Upper lobe of left lung (tissue), 6 donors: ENCODE data around the gene COA6. TPM values are rescaled to one million over a fixed set of nuclear protein-coding genes. Genes with fewer than 3 reads are reported as not detected.

Experiments used
- ATAC-seq, 2 donors: fragments of 200-7000 bp; cut with Tn5 transposase; one replicate each; pipeline ENCODE4 v1.9.1; 2022; ENCODE audit warnings: mild to moderate bottlenecking in 2 of 2, moderate library complexity in 2 of 2; ENCODE audit not compliant: low FRiP score in 2 of 2
- DNase-seq, 2 donors: peaks; one replicate each; pipeline ENCODE4 v3.0.0-alpha.2; 2019 to 2020
- H3K27ac ChIP-seq, 4 donors: fragments of 200-600 bp; sonication (generic); one replicate each; pipeline ENCODE4 v1.5.1; 2016 to 2019
- H3K27me3 ChIP-seq, 4 donors: fragments of 200-600 bp; sonication (generic); one replicate each; pipeline ENCODE4 v1.5.1; 2017 to 2019
- H3K36me3 ChIP-seq, 4 donors: fragments of 200-600 bp; sonication (generic); one replicate each; pipeline ENCODE4 v1.5.1; 2016 to 2019
- H3K4me1 ChIP-seq, 4 donors: fragments of 200-600 bp; sonication (generic); one replicate each; pipeline ENCODE4 v1.5.1; 2018 to 2019
- H3K4me3 ChIP-seq, 4 donors: fragments of 200-600 bp; sonication (generic); one replicate each; pipeline ENCODE4 v1.5.1; 2017 to 2019; ENCODE audit warnings: mild to moderate bottlenecking in 2 of 4, moderate library complexity in 1 of 4
- H3K9me3 ChIP-seq, 4 donors: fragments of 200-600 bp; sonication (generic); one replicate each; pipeline ENCODE4 v1.5.1; 2018 to 2019
- EP300 ChIP-seq, 4 donors: sonication (generic); formaldehyde crosslinking; IDR thresholded peaks; one replicate each; pipeline ENCODE4 v1.5.1; 2017; ENCODE audit warnings: antibody characterized with exemption in 4 of 4, control low read depth in 2 of 4
- POLR2A ChIP-seq, 4 donors: fragments of 450-650 bp; IDR thresholded peaks; one replicate each; pipeline ENCODE4 v1.5.1; 2016 to 2017; ENCODE audit warnings: antibody characterized with exemption in 4 of 4, mild to moderate bottlenecking in 2 of 4
- POLR2AphosphoS5 ChIP-seq, 2 donors: sonication (generic); formaldehyde crosslinking; IDR thresholded peaks; one replicate each; pipeline ENCODE4 v1.5.1; 2017; ENCODE audit warnings: antibody characterized with exemption in 2 of 2
- WGBS, 2 donors: methylation state at CpG; one replicate each; pipeline ENCODE4 v1.1.5; 2017 to 2018; 5-methylcytosine and 5-hydroxymethylcytosine counted together
- total RNA-seq, 6 donors: library from RNA; depleted of rRNA in 4 of 6; stranded (reverse); fragments of >200 nt in 4 of 6; gene quantifications; one replicate each; pipeline versions ENCODE4 v1.1.0 to v1.2.1, GENCODE V29; 2016 to 2021
- TF ChIP-seq, protein P1 (sequence below), 6 experiments: fragments of 450-650 bp in 4 of 6; fragments of 200-600 bp in 2 of 6; sonication (generic) in 2 of 6; IDR thresholded peaks; one replicate each; pipeline ENCODE4 v1.5.1; 2016 to 2019; ENCODE audit warnings: antibody characterized with exemption in 6 of 6
- donor health status: DM: no; HTN: no; CAD: no; lungs with moderate emphysema.
- donor health status: DM: no; HTN: yes; CAD: no; lungs with severe emphysema.

Gene COA6
- total RNA-seq, 6 donors from 2014 or later, result 1.2 to 26.4 (median 15.3) TPM

DNA sequence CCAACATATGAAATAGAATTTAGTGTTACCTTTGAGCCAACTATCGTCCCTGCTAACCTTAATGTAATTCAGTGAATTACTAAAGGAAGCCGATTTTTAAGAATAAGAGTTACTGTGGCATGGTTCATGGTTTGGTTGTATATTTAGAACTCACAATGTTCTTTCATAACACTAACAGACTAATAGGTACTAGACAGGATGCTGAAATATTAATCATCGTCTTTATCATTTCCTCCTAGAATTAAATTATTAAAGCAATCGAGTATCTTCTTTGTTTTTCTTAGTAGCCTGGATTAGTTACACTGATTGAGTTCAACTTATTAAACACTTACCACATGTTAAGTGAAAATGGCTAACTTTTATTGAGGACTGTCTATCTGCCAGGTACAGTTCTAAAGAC lies 58.0 kb downstream of the COA6 start:
- no peak for ATAC-seq
- no peaks in the 10 kb centered on the region for H3K4me1 ChIP-seq
- no peaks in the 10 kb centered on the region for H3K27me3 ChIP-seq
- no peak overlapping the region for H3K4me3 ChIP-seq
- peaks cover 0 to 38% (median 12%) of the 10 kb centered on the region in 4 donors for H3K36me3 ChIP-seq
- no peaks in the 10 kb centered on the region for H3K9me3 ChIP-seq
- H3K27ac ChIP-seq, result no peak overlapping the region
- TF ChIP-seq POLR2AphosphoS5 (IDR thresholded peaks at IDR 0.05) (no peak), EP300 (IDR thresholded peaks at IDR 0.05) (no peak), POLR2A (IDR thresholded peaks at IDR 0.05) (no peak)
- TF ChIP-seq, protein P1, sequence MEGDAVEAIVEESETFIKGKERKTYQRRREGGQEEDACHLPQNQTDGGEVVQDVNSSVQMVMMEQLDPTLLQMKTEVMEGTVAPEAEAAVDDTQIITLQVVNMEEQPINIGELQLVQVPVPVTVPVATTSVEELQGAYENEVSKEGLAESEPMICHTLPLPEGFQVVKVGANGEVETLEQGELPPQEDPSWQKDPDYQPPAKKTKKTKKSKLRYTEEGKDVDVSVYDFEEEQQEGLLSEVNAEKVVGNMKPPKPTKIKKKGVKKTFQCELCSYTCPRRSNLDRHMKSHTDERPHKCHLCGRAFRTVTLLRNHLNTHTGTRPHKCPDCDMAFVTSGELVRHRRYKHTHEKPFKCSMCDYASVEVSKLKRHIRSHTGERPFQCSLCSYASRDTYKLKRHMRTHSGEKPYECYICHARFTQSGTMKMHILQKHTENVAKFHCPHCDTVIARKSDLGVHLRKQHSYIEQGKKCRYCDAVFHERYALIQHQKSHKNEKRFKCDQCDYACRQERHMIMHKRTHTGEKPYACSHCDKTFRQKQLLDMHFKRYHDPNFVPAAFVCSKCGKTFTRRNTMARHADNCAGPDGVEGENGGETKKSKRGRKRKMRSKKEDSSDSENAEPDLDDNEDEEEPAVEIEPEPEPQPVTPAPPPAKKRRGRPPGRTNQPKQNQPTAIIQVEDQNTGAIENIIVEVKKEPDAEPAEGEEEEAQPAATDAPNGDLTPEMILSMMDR (IDR thresholded peaks at IDR 0.05), result no peak
- DNase-seq, result no peak
- WGBS, 2 donors, result 61 to 66% methylated on average over 4 of the region's 4 CpGs

DNA sequence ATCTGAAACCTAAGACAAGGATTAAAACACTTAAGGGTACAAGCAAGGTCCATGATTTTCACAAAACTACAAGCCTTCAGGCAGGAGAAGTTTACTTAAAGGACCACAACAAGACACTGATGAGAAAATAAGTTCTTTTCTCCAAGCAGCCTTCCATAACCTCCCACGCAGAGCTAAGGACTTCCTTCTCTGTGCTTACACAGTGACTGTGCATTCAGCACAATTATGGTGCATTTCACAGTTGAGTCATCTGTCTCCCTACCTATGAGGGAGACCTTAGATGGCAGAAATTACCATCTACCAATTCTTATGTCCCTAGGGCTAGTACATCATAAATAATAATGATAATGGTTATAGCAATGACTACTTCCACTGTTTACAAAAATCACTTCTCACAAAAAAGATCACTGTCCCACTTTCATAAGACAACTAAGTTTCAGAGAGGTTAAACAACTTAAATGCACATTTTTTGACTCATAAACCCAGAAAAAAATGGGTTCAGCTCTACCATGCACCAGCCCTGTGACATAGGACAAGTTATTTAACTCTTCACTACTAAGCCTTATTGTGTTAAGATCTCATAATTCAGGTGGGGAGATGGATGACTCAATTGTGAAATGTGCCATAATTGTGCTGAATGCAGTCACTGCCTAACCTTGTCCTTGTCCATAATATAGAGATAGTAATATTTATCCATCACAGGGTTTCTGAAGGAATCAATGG lies 60.5 kb downstream of the COA6 start:
- ATAC-seq (no peak), DNase-seq (no peak)
- H3K27ac ChIP-seq, result no peak overlapping the region
- no peaks in the 10 kb centered on the region for H3K9me3 ChIP-seq
- H3K4me3 ChIP-seq, result no peak overlapping the region
- peaks cover 0 to 36% (median 7%) of the 10 kb centered on the region in 4 donors for H3K36me3 ChIP-seq
- WGBS, 2 donors, result 85 to 86% methylated on average over 1 of the region's 1 CpG
- TF ChIP-seq POLR2A (IDR thresholded peaks at IDR 0.05) (no peak), POLR2AphosphoS5 (IDR thresholded peaks at IDR 0.05) (no peak), EP300 (IDR thresholded peaks at IDR 0.05) (no peak)
- TF ChIP-seq, protein P1 (IDR thresholded peaks at IDR 0.05), result no peak
- no peaks in the 10 kb centered on the region for H3K27me3 ChIP-seq
- no peaks in the 10 kb centered on the region for H3K4me1 ChIP-seq

Other genes with a start within 250 kb of the COA6 start
- gene TARBP1, start 105.7 kb downstream of the COA6 start, total RNA-seq, result 10 to 100 TPM; 17.6 to 51.2 (median 25.8) TPM
- 100 to 1,000 TPM in 3 of 6 donors, 10 to 100 TPM in 3; 83.8 to 157 (median 116) TPM for gene IRF2BP2, start 236.7 kb downstream of the COA6 start, total RNA-seq